ENCODE results near the gene GSTM1. TPM values are rescaled to one million over a fixed set of nuclear protein-coding genes. Genes with fewer than 3 reads are reported as not detected.

Gene GSTM1
- total RNA-seq, 1 donor from 2014 or later, result not detected

DNA sequence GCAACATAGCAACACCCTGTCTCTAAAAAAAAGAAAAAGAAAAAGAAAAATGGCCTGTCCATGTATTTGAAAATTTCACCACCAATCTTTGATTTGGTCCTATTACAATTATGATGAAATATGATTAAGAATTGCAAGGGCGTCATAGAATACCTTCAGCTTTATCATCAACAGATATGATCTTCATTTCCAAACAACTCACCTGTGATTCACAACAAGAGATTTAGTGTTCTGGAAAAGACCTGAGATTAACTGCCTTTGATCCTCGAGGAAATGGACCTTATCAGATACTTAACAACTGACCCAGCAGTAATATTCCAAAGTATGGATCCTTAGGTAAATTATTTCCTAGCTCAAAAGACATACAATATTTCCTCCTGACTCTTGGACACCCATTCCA lies 35.2 kb upstream of the GSTM1 start:
- peaks cover 16% of the 10 kb centered on the region for H3K4me1 ChIP-seq (ENCODE audit: insufficient read depth, low read length)
- H2AFZ ChIP-seq (ENCODE audit: low read depth, low read length), result no peak overlapping the region
- Mint-ChIP-seq H3K9me3 (ENCODE audit: unreplicated experiment) (no peaks in the 10 kb centered on the region), H3K4me1 (ENCODE audit: low read depth, unreplicated experiment) (no peaks in the 10 kb centered on the region), H3K4me3 (ENCODE audit: unreplicated experiment) (no peak overlapping the region), H3K27me3 (ENCODE audit: low read depth, unreplicated experiment) (peaks cover 47% of the 10 kb centered on the region), H3K36me3 (ENCODE audit: low read depth, unreplicated experiment) (no peaks in the 10 kb centered on the region), H3K27ac (ENCODE audit: unreplicated experiment) (no peak overlapping the region)
- no peak overlapping the region for H3K9ac ChIP-seq (ENCODE audit: low read length)
- H3K27ac ChIP-seq (ENCODE audit: low read depth, low read length), result no peak overlapping the region
- no peak overlapping the region for H3K4me2 ChIP-seq (ENCODE audit: low read length)
- peaks cover 5% of the 10 kb centered on the region for H3K27me3 ChIP-seq (ENCODE audit: insufficient read depth, low read length)
- no peaks in the 10 kb centered on the region for H3K79me2 ChIP-seq (ENCODE audit: insufficient read depth, low read length)
- DNase-seq (ENCODE audit: low read depth) (no peak), FAIRE-seq (no peak)
- no peak overlapping the region for H3K4me3 ChIP-seq (ENCODE audit: insufficient read depth, low read depth, low read length)
- no peaks in the 10 kb centered on the region for H3K36me3 ChIP-seq (ENCODE audit: insufficient read depth, low read length)
- TF ChIP-seq, protein P1, sequence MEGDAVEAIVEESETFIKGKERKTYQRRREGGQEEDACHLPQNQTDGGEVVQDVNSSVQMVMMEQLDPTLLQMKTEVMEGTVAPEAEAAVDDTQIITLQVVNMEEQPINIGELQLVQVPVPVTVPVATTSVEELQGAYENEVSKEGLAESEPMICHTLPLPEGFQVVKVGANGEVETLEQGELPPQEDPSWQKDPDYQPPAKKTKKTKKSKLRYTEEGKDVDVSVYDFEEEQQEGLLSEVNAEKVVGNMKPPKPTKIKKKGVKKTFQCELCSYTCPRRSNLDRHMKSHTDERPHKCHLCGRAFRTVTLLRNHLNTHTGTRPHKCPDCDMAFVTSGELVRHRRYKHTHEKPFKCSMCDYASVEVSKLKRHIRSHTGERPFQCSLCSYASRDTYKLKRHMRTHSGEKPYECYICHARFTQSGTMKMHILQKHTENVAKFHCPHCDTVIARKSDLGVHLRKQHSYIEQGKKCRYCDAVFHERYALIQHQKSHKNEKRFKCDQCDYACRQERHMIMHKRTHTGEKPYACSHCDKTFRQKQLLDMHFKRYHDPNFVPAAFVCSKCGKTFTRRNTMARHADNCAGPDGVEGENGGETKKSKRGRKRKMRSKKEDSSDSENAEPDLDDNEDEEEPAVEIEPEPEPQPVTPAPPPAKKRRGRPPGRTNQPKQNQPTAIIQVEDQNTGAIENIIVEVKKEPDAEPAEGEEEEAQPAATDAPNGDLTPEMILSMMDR (IDR thresholded peaks at IDR 0.05; ENCODE audit: insufficient read depth, low read depth, low read length), result no peak
- no peak for TF ChIP-seq EZH2 (IDR thresholded peaks at IDR 0.05; ENCODE audit: insufficient read depth, low read length)
- H3K9me3 ChIP-seq (ENCODE audit: insufficient read depth, low read depth, low read length), result no peaks in the 10 kb centered on the region
- H4K20me1 ChIP-seq (ENCODE audit: insufficient read depth, low read length), result no peaks in the 10 kb centered on the region

DNA sequence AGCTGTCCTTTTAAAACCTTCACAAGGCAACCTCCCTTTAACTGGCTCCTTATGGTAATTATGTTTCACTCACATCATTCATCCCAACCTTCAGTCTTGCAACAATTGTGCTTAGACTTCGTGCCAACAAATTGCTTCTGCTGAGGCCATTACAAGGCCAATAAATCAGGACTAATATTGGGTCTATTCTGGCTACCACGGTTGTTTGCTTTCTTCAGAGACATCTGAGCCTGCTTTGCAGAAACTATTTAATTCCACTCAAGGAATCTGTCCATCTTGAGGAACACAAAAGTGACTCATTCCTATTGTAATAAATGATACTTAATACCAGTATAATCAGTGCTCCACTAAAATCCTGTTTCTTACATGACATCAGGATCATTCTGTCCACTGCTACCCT lies 34.3 kb upstream of the GSTM1 start:
- H3K9me3 ChIP-seq (ENCODE audit: insufficient read depth, low read depth, low read length), result no peaks in the 10 kb centered on the region
- no peaks in the 10 kb centered on the region for H4K20me1 ChIP-seq (ENCODE audit: insufficient read depth, low read length)
- H3K9ac ChIP-seq (ENCODE audit: low read length), result no peak overlapping the region
- H3K4me1 Mint-ChIP-seq (ENCODE audit: low read depth, unreplicated experiment), result peaks cover 2% of the 10 kb centered on the region
- no peak overlapping the region for H3K4me3 Mint-ChIP-seq (ENCODE audit: unreplicated experiment)
- H3K79me2 ChIP-seq (ENCODE audit: insufficient read depth, low read length), result no peaks in the 10 kb centered on the region
- TF ChIP-seq, protein P1 (IDR thresholded peaks at IDR 0.05; ENCODE audit: insufficient read depth, low read depth, low read length), result no peak
- TF ChIP-seq EZH2 (IDR thresholded peaks at IDR 0.05; ENCODE audit: insufficient read depth, low read length), result no peak
- H3K27me3 ChIP-seq (ENCODE audit: insufficient read depth, low read length), result peaks cover 5% of the 10 kb centered on the region
- FAIRE-seq (no peak), DNase-seq (ENCODE audit: low read depth) (no peak)
- no peak overlapping the region for H3K4me3 ChIP-seq (ENCODE audit: insufficient read depth, low read depth, low read length)
- no peak overlapping the region for H3K27ac Mint-ChIP-seq (ENCODE audit: unreplicated experiment)
- H3K4me2 ChIP-seq (ENCODE audit: low read length), result no peak overlapping the region
- H2AFZ ChIP-seq (ENCODE audit: low read depth, low read length), result no peak overlapping the region
- no peaks in the 10 kb centered on the region for H3K36me3 ChIP-seq (ENCODE audit: insufficient read depth, low read length)
- no peaks in the 10 kb centered on the region for H3K36me3 Mint-ChIP-seq (ENCODE audit: low read depth, unreplicated experiment)
- no peak overlapping the region for H3K27ac ChIP-seq (ENCODE audit: low read depth, low read length)
- H3K27me3 Mint-ChIP-seq (ENCODE audit: low read depth, unreplicated experiment), result peaks cover 47% of the 10 kb centered on the region
- H3K4me1 ChIP-seq (ENCODE audit: insufficient read depth, low read length), result peaks cover 16% of the 10 kb centered on the region
- no peaks in the 10 kb centered on the region for H3K9me3 Mint-ChIP-seq (ENCODE audit: unreplicated experiment)

DNA sequence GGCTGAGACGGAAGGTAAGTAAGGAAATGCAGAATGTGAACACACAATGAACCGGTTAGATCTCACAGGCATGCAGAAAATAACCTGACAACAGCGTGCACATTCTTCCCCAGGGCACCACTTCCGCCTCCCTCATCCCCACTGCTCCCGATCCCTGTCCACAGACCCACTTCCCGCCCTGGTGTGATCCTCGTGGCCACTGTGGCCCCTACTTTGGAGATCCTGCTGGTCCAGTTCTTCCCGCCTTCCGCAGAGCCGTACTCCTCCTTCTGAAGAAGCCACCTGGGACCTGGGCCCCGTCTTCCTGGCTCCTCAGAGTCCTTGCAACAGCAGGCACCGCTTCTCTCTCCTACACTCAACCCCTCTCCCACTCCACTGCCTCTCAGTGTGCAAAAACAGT lies 33.1 kb upstream of the GSTM1 start:
- Histone ChIP-seq H3K27ac (ENCODE audit: low read depth, low read length) (no peak overlapping the region), H3K79me2 (ENCODE audit: insufficient read depth, low read length) (no peaks in the 10 kb centered on the region), H3K9ac (ENCODE audit: low read length) (no peak overlapping the region), H3K9me3 (ENCODE audit: insufficient read depth, low read depth, low read length) (no peaks in the 10 kb centered on the region), H3K4me2 (ENCODE audit: low read length) (no peak overlapping the region), H3K4me1 (ENCODE audit: insufficient read depth, low read length) (peaks cover 26% of the 10 kb centered on the region), H3K36me3 (ENCODE audit: insufficient read depth, low read length) (no peaks in the 10 kb centered on the region), H4K20me1 (ENCODE audit: insufficient read depth, low read length) (no peaks in the 10 kb centered on the region), H2AFZ (ENCODE audit: low read depth, low read length) (no peak overlapping the region), H3K27me3 (ENCODE audit: insufficient read depth, low read length) (peaks cover 5% of the 10 kb centered on the region), H3K4me3 (ENCODE audit: insufficient read depth, low read depth, low read length) (no peak overlapping the region)
- FAIRE-seq, result no peak
- peaks cover 50% of the 10 kb centered on the region for H3K27me3 Mint-ChIP-seq (ENCODE audit: low read depth, unreplicated experiment)
- no peak for DNase-seq (ENCODE audit: low read depth)
- no peak overlapping the region for H3K4me3 Mint-ChIP-seq (ENCODE audit: unreplicated experiment)
- no peak overlapping the region for H3K27ac Mint-ChIP-seq (ENCODE audit: unreplicated experiment)
- H3K36me3 Mint-ChIP-seq (ENCODE audit: low read depth, unreplicated experiment), result peaks cover 4% of the 10 kb centered on the region
- H3K4me1 Mint-ChIP-seq (ENCODE audit: low read depth, unreplicated experiment), result peaks cover 11% of the 10 kb centered on the region
- no peaks in the 10 kb centered on the region for H3K9me3 Mint-ChIP-seq (ENCODE audit: unreplicated experiment)
- TF ChIP-seq EZH2 (IDR thresholded peaks at IDR 0.05; ENCODE audit: insufficient read depth, low read length), result no peak
- TF ChIP-seq, protein P1 (IDR thresholded peaks at IDR 0.05; ENCODE audit: insufficient read depth, low read depth, low read length), result no peak

Measured in astrocyte (in vitro differentiated cells and primary cell).